HepG2 (cell line): ENCODE measurements around the gene PIM3. TPM values are rescaled to one million over a fixed set of nuclear protein-coding genes. Genes with fewer than 3 reads are reported as not detected.

Experiments used
- CCAR2 ChIP-seq: fragments of 200-400 bp; formaldehyde crosslinking; optimal IDR thresholded peaks from 2 replicates; pipeline ENCODE3; 2018; ENCODE audit warnings: low read depth, mild to moderate bottlenecking, low read length, moderate library complexity
- GATAD2A ChIP-seq: IDR thresholded peaks from 2 replicates; pipeline ENCODE4 v1.6.1; 2016
- HNF4A ChIP-seq: sonication (generic); formaldehyde crosslinking; IDR thresholded peaks from 2 replicates; pipeline ENCODE4 v1.4.0; 2020; ENCODE audit warnings: missing genetic modification reagents
- HNRNPL ChIP-seq: fragments of 200-400 bp; formaldehyde crosslinking; IDR thresholded peaks from 2 replicates; pipeline ENCODE4 v1.6.1; 2017; ENCODE audit warnings: mild to moderate bottlenecking, low read depth, low read length
- KMT2A ChIP-seq: sonication (generic); formaldehyde crosslinking; IDR thresholded peaks from 2 replicates; pipeline ENCODE4 v1.4.0; 2020; ENCODE audit warnings: missing genetic modification reagents
- MAFK ChIP-seq, 2 experiments: IDR thresholded peaks in 1 of 2; conservative IDR thresholded peaks in 1 of 2; 2 replicates each; pipeline ENCODE4 v1.6.1; 2011; ENCODE audit warnings: improper control_type of control experiment in 2 of 2, low read length in 2 of 2
- NFE2L2 ChIP-seq: fragments of 150-350 bp; IDR thresholded peaks from 2 replicates; pipeline ENCODE4 v1.6.1; 2014; ENCODE audit warnings: low read length
- NR3C1 ChIP-seq: sonication (generic); formaldehyde crosslinking; IDR thresholded peaks from 2 replicates; pipeline ENCODE4 v1.4.0; 2020; ENCODE audit warnings: missing genetic modification reagents
- ONECUT2 ChIP-seq: sonication (generic); formaldehyde crosslinking; IDR thresholded peaks from 2 replicates; pipeline ENCODE4 v1.4.0; 2020; ENCODE audit warnings: missing genetic modification reagents
- RARA ChIP-seq: IDR thresholded peaks from 2 replicates; pipeline ENCODE4 v1.6.1; 2016; ENCODE audit warnings: missing genetic modification reagents, missing compliant biosample characterization
- SPEN ChIP-seq: sonication (generic); formaldehyde crosslinking; IDR thresholded peaks from 2 replicates; pipeline ENCODE4 v1.5.1; 2020; ENCODE audit warnings: low read depth, mild to moderate bottlenecking, missing genetic modification reagents
- TAF1 ChIP-seq: sonication (generic); formaldehyde crosslinking; IDR thresholded peaks from 2 replicates; pipeline ENCODE4 v1.4.0; 2020; ENCODE audit warnings: missing genetic modification reagents
- TBL1XR1 ChIP-seq: fragments of 150-350 bp; IDR thresholded peaks from 2 replicates; pipeline ENCODE4 v1.6.1; 2014; ENCODE audit warnings: borderline replicate concordance, low read length; ENCODE audit not compliant: partially characterized antibody
- ZBTB1 ChIP-seq: sonication (generic); formaldehyde crosslinking; IDR thresholded peaks from 2 replicates; pipeline ENCODE4 v1.4.0; 2020; ENCODE audit warnings: missing genetic modification reagents, borderline replicate concordance
- ZNF263 ChIP-seq: sonication (generic); formaldehyde crosslinking; IDR thresholded peaks from 2 replicates; pipeline ENCODE4 v1.4.0; 2020; ENCODE audit warnings: missing genetic modification reagents
- ZNF331 ChIP-seq: sonication (generic); formaldehyde crosslinking; IDR thresholded peaks from 2 replicates; pipeline ENCODE4 v1.4.0; 2020; ENCODE audit warnings: missing genetic modification reagents
- ZNF441 ChIP-seq: sonication (generic); formaldehyde crosslinking; IDR thresholded peaks from 2 replicates; pipeline ENCODE4 v1.7.0; 2021; ENCODE audit warnings: missing genetic modification reagents, borderline replicate concordance
- ZNF547 ChIP-seq: sonication (generic); formaldehyde crosslinking; IDR thresholded peaks from 2 replicates; pipeline ENCODE4 v1.5.1; 2020; ENCODE audit warnings: mild to moderate bottlenecking, missing genetic modification reagents
- ZNF670 ChIP-seq: sonication (generic); formaldehyde crosslinking; IDR thresholded peaks from 2 replicates; pipeline ENCODE4 v1.8.0; 2022; ENCODE audit warnings: mild to moderate bottlenecking, missing genetic modification reagents, borderline replicate concordance
- polyA plus RNA-seq, 8 experiments: library from polyadenylated mRNA; depleted of rRNA in 3 of 8; stranded (reverse) in 7 of 8; unstranded in 1 of 8; fragments of >200 nt; fragmentation: Illumina TruSeq in 4 of 8; extraction: Trizol in 4 of 8; gene quantifications; 2 replicates each; pipeline versions ENCODE4 v1.2.1 to v1.2.3, GENCODE V29; 2011 to 2016; ENCODE audit warnings: low read depth in 4 of 8, missing spikeins in 1 of 8, mixed read lengths in 1 of 8; ENCODE audit not compliant: insufficient read depth in 1 of 8
- total RNA-seq, 5 experiments: library from RNA; depleted of rRNA; stranded (reverse); fragments of >200 nt; fragmentation: Illumina TruSeq; extraction: Trizol; gene quantifications; 2 replicates each; pipeline ENCODE4 v1.2.3, GENCODE V29; 2016; ENCODE audit warnings: low read depth in 1 of 5
- TF ChIP-seq, protein P1 (sequence below): sonication (generic); formaldehyde crosslinking; IDR thresholded peaks from 2 replicates; pipeline ENCODE4 v1.4.0; 2020; ENCODE audit warnings: missing genetic modification reagents
- TF ChIP-seq, protein P2 (sequence below): sonication (generic); formaldehyde crosslinking; IDR thresholded peaks from 2 replicates; pipeline ENCODE4 v1.4.0; 2020; ENCODE audit warnings: missing genetic modification reagents
- TF ChIP-seq, protein P3 (sequence below): IDR thresholded peaks from 2 replicates; pipeline ENCODE4 v1.6.1; 2018; ENCODE audit warnings: missing genetic modification reagents
- TF ChIP-seq, protein P4 (sequence below): sonication (generic); formaldehyde crosslinking; IDR thresholded peaks from 2 replicates; pipeline ENCODE4 v1.4.0; 2020; ENCODE audit warnings: missing genetic modification reagents, borderline replicate concordance

PIM3 gene
- total and polyA plus RNA-seq, 2 of the 13 experiments (the other 11 are each of a cell fraction or from before 2014, with no cell fraction given) = 21.6 to 31.2 TPM

DNA sequence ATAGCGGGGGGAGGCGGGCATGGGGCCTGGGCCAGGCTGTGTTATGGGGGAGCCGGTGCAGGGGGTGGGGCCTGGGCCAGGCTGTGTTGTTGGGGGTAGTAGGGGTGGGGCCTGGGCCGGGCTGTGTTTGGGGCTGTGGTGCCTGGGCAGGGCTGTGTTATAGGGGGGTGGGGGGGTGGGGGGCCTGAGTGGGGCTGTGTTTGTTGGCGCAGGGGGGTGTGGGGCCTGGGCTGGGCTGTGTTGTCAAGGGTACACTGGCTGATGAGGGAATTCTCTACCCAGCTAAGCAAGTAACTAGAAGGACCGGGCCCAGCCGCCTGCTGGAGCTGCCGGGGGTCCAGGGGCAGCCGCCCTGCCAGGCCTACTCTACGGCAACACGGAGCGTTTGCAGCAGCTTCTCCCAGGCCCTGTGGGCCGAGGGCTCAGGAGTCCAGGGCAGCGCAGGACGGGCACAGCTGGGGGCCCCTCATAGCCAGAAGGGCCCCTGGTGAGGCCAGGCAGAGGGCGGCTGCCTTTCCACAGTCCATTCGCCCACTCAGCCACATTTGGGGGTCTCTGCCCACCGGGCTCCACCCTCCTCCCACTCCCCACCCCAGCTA, 10.1 kb upstream of the PIM3 start (continued):
- TF ChIP-seq, protein P1, sequence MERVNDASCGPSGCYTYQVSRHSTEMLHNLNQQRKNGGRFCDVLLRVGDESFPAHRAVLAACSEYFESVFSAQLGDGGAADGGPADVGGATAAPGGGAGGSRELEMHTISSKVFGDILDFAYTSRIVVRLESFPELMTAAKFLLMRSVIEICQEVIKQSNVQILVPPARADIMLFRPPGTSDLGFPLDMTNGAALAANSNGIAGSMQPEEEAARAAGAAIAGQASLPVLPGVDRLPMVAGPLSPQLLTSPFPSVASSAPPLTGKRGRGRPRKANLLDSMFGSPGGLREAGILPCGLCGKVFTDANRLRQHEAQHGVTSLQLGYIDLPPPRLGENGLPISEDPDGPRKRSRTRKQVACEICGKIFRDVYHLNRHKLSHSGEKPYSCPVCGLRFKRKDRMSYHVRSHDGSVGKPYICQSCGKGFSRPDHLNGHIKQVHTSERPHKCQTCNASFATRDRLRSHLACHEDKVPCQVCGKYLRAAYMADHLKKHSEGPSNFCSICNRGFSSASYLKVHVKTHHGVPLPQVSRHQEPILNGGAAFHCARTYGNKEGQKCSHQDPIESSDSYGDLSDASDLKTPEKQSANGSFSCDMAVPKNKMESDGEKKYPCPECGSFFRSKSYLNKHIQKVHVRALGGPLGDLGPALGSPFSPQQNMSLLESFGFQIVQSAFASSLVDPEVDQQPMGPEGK (CRISPR knock-in tag) = peak; percentile 58; the same call in 1 of the 2 replicates
- TF ChIP-seq MAFK (conservative IDR thresholded peaks at IDR 0.05 in 1 of 2, IDR thresholded peaks at IDR 0.05 in 1 of 2; ENCODE audit: low read length in 2 of 2) = no peak
- peak; percentile 34; the same call in 1 of the 2 replicates for TF ChIP-seq HNF4A (CRISPR knock-in tag)
- TF ChIP-seq GATAD2A (CRISPR knock-in tag) = 0 out of 2 replicates have a peak, but pooled peaks have one; percentile 1
- peak; percentile 13; the same call in 1 of the 2 replicates for TF ChIP-seq SPEN (CRISPR knock-in tag)
- no peak for TF ChIP-seq TBL1XR1
- TF ChIP-seq RARA (CRISPR knock-in tag) = no peak
- TF ChIP-seq ZBTB1 (CRISPR knock-in tag) = no peak
- TF ChIP-seq, protein P2, sequence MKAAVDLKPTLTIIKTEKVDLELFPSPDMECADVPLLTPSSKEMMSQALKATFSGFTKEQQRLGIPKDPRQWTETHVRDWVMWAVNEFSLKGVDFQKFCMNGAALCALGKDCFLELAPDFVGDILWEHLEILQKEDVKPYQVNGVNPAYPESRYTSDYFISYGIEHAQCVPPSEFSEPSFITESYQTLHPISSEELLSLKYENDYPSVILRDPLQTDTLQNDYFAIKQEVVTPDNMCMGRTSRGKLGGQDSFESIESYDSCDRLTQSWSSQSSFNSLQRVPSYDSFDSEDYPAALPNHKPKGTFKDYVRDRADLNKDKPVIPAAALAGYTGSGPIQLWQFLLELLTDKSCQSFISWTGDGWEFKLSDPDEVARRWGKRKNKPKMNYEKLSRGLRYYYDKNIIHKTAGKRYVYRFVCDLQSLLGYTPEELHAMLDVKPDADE (CRISPR knock-in tag) = no peak
- no peak for TF ChIP-seq NR3C1 (CRISPR knock-in tag)
- TF ChIP-seq, protein P3, sequence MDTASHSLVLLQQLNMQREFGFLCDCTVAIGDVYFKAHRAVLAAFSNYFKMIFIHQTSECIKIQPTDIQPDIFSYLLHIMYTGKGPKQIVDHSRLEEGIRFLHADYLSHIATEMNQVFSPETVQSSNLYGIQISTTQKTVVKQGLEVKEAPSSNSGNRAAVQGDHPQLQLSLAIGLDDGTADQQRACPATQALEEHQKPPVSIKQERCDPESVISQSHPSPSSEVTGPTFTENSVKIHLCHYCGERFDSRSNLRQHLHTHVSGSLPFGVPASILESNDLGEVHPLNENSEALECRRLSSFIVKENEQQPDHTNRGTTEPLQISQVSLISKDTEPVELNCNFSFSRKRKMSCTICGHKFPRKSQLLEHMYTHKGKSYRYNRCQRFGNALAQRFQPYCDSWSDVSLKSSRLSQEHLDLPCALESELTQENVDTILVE = no peak
- TF ChIP-seq ONECUT2 (CRISPR knock-in tag) = no peak
- TF ChIP-seq CCAR2 = no peak
- TF ChIP-seq NFE2L2 = no peak
- no peak for TF ChIP-seq ZNF547
- 0 out of 2 replicates have a peak, but pooled peaks have one; percentile 11 for TF ChIP-seq TAF1 (CRISPR knock-in tag)
- TF ChIP-seq HNRNPL = peak; percentile 86
- no peak for TF ChIP-seq ZNF331 (CRISPR knock-in tag)
- TF ChIP-seq, protein P4, sequence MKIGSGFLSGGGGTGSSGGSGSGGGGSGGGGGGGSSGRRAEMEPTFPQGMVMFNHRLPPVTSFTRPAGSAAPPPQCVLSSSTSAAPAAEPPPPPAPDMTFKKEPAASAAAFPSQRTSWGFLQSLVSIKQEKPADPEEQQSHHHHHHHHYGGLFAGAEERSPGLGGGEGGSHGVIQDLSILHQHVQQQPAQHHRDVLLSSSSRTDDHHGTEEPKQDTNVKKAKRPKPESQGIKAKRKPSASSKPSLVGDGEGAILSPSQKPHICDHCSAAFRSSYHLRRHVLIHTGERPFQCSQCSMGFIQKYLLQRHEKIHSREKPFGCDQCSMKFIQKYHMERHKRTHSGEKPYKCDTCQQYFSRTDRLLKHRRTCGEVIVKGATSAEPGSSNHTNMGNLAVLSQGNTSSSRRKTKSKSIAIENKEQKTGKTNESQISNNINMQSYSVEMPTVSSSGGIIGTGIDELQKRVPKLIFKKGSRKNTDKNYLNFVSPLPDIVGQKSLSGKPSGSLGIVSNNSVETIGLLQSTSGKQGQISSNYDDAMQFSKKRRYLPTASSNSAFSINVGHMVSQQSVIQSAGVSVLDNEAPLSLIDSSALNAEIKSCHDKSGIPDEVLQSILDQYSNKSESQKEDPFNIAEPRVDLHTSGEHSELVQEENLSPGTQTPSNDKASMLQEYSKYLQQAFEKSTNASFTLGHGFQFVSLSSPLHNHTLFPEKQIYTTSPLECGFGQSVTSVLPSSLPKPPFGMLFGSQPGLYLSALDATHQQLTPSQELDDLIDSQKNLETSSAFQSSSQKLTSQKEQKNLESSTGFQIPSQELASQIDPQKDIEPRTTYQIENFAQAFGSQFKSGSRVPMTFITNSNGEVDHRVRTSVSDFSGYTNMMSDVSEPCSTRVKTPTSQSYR (CRISPR knock-in tag) = no peak
- TF ChIP-seq ZNF670 (CRISPR knock-in tag) = no peak
- no peak for TF ChIP-seq ZNF441
- TF ChIP-seq ZNF263 (CRISPR knock-in tag) = peak; percentile 7; the same call in 1 of the 2 replicates
- no peak for TF ChIP-seq KMT2A (CRISPR knock-in tag)
